HG03565 (cell line): ENCODE results near the gene DOCK8.

Experiments
- ATAC-seq: cut with Tn5 transposase; IDR thresholded peaks from one replicate; pipeline ENCODE4 v1.9.1; 2021; ENCODE audit warnings: mild to moderate bottlenecking, moderate library complexity; ENCODE audit not compliant: unreplicated experiment

The DOCK8 gene

DNA sequence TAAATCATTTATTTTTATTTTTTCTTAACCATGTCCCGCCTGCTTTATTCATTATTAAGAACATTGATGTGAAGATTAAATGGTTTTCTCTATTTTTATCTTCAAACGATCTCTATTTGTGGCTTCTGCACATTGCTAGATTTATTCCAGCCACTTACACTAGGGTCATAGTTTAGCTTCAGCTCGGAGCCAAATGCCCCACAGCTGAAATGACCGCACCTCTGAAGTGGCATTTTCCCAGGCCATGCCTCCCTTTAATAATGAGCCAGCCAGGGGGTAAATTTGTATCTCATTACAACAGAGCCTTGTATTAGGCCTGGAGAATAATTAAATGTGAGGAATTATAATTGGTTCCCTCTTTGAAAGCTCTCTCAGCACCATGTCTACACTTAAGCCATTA lies 89.4 kb downstream of the DOCK8 start:
- no peak for ATAC-seq

DNA sequence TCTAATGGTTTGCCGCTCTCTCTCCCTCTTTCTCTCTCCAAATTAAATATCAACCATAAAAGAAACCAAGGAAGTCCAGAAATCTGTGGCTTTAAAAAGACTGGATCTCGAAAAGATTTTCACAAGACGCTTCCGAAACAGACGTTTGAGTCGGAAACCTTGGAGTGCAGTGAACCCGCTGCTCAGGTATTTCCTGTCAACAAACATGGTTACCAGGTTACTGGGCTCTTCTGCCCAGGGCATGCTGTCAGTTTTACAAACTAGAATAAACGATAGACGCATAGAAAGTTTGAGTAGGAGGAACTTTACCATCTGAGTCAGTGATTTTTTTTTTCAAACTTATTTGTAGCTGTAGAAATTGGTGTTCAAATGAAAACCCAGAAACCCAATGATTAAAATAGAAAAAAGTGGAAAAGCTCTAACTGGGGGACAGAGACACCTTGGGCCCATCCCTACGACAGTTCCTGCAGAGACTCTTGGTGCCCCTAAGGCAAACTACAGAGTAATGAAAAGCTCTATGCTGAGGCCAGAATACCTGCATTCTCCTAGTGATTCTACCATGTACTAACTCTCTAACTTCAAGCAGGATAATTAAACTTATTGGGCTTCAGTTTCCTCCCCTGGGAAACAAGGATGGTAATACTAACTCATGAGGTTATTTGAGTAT lies 90.0 kb downstream of the DOCK8 start:
- ATAC-seq = no peak

DNA sequence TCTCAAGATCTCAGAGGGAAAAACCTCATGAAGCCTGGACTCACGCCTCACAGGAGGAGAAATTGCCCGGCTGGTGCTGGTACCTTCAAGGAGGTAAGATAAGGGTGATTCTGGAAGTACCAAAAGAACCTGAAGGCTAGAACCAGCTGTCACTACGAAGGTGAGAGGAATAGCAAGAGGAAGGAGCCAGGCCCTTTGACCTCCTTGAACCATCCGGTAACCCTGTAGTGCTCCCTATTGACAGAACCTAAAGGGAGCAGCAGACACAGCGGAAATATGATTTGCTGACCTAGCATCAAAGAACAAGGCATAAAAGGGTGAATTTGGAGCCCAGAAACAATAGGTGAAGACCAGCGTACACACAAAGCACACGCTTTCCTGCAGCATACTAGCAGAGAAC lies 92.2 kb downstream of the DOCK8 start:
- ATAC-seq = no peak

DNA sequence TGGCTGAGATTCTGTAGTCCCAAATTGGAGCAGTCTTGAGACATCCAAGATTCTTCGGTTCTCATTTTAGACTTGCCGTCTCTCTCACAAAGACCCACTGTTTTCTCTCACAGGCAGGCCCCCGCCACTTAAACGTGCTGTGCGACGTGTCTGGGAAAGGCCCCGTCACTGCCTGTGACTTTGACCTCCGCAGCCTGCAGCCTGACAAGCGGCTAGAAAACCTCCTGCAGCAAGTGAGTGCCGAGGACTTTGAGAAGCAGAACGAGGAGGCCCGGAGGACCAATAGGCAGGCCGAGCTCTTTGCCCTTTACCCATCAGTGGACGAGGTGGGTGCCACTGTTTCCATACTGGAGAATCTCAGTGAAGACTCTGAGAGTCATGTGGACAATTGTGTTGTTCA lies 97.2 kb downstream of the DOCK8 start:
- ATAC-seq = no peak

DNA sequence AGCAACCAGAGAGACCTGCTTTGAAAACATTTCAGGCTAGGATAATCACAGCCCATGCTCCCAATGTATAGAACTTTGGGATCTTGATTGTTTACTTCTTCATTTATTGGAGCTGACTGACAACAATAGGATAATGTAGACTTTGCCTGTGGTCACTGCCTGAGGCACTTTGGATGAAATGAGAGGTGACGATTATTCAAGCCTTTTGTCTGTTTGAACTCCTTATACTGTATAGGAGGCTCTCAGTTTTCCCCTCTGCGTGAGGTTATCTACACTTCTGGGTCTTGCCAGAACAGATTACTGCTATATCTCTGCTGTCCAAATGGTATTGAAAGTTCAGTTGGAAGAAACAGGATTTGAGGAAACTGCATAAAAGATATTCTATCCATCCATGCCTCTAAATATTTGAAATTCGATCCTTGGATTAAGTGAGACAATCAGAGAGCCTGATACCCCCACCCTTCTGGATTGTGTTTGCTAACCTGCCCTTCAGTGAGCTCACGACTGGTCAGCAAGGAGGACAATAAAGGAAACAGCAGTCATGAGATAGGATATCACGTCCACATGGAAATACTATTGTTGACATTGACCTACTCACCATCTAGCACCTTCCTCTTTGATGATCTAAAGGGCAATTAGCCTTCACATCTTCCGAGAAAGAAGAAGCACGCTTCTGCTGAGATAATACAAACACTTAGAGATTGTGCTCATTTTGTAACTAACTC lies 98.1 kb downstream of the DOCK8 start:
- no peak for ATAC-seq

DNA sequence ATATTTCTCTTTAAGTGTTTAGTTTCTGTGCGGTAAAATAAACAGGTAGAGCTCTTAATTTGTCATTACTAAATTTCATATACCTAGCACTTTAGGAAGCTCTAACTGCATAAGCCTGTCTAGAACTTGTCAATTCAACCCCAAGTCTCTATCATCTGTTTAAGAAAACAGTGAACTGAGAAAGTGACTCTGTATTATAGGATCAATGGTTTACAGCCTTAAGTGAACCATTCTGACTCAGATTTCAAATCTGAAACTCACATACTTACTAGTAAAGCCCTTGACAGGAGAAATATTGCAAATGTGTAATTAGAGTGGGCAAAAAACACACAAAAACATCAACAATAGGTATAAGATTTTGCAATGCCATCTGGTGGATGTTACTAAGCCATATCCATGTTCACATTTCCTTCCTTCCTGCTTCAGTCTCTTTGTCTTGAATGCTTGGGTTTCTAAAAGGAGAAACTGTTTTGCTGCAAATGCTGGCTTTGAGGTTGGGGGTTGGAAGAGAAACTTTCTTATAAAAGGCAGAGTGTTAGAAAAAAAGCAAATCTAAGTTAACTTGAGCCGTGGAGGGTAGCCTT lies 101.8 kb downstream of the DOCK8 start:
- no peak for ATAC-seq

DNA sequence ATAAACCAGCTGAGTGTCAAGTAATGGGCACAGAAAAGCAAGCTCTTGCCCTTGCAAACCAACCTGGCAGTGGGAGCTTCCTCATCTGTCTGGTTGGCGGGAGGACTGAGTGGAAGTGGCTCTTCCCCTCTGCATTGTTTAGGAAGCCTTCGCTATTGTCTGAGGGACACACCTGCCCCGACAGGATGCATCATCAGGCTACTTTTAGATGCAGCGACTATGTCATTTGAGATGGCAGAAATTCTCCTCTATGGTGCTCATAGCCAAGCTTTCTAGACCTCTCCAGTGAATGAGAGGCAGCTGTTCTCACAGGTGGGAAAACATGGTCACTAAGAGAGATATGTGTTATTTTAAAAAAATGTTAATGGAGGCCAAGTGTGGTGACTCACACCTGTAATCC lies 104.0 kb downstream of the DOCK8 start:
- no peak for ATAC-seq

DNA sequence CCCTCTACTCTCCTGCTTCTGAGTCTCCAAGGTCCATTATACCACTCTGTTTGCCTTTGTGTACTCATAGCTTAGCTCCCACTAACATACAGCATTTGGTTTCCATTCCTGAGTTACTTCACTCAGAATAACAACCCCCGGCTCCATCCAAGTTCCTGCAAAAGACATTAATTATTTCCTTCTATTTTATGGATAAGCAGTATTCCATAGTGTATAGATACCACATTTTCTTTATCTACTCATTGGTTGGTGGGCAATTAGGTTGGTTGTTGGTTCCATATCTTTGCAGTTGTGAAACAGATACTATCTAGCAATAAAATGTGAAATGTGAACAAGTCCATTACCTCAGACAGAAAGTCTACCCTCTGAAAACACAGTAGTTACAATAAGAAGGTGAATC lies 110.3 kb downstream of the DOCK8 start:
- no peak for ATAC-seq

DNA sequence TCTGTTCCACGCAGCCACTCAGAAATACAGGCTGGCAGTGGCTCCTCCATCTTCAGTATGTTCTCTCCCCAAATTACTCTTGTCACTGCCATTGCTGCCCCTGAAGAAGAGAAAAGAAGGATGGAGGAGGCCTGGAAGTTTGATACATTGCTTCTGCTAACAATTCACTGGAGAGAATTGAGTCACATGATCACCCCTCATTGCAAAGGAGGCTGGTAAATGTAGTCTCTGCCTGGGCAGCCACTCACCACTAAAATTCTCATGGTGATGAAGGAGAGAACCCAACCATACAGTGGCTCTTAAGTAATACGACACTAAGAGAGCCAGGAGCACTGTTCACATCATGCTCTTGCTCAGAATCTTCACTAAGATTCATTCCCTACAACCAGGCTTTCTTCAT lies 112.0 kb downstream of the DOCK8 start:
- ATAC-seq = no peak

DNA sequence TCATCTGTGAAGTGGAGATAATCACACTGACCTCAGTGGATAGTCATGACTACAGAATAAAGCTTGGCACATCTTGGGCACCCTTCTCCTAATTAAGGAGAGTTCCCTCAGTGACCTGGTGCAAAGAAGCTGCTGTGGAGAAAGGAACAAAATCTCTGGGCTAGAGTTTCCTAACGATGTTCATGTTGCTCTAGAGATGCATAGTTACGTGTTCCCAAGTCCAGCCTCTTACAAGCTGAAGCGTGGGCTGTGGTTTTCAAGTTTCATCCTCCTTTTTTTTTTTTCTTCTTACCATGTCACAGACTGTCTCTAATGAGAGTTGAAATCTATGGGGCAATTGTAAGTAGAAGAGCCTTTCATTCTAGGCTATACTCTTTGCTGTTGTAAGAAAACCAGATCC lies 113.8 kb downstream of the DOCK8 start:
- ATAC-seq = no peak

DNA sequence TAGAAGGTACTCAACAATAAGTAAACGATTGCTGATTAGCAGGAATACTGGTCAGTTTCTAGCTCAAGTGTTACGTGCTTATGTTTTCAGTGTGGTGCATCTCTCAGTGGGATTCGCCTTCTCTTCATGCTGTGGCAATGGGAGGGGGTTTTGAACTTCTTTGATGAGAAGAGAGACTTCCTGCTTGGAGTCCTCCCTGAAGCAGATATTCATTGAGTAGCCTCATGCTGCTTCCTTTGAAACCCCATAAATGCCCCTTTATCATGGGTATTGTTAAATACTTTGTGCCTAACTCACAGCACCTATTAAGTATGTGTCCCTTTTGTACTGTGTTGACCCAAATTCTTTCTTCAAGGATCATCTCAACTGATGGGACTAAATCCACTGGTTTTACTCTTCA lies 116.5 kb downstream of the DOCK8 start:
- no peak for ATAC-seq

DNA sequence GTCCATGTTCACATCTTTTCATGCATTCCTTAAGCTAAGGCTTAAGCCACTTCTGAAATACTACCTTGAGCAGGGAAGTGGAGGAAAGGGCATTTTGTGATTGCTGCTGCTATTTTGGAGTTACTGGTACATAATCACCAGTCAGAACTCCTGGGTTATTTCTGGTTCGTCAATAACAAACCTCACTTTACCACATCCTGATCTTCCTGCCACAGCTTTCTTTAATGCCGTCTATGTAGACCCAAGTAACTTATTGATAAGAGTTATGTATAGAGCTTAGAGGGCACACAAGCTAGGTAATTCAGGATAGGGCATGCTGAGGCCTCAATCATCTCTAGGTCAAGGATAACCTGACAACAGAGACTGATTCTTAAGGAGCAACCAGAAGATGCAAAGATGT lies 120.7 kb downstream of the DOCK8 start:
- no peak for ATAC-seq

DNA sequence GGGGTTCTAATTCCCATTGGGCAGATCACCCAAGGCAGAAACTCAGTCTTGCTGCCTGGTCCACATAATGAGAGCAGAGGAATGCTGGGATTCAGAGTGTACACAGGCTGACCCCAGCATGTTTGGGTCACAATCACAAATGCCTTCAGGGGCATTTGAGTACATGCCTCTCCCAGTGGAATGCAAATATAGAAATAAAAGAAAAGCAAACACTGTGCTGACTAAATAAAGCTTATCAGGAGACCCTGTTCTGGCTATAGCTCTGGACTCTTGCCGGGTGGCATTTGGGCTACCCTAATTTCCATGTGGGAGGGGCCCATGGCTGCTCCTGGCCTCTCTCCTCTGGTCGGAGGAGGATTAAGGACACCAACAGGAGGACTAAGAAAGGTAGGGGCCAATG lies 121.4 kb downstream of the DOCK8 start:
- no peak for ATAC-seq

DNA sequence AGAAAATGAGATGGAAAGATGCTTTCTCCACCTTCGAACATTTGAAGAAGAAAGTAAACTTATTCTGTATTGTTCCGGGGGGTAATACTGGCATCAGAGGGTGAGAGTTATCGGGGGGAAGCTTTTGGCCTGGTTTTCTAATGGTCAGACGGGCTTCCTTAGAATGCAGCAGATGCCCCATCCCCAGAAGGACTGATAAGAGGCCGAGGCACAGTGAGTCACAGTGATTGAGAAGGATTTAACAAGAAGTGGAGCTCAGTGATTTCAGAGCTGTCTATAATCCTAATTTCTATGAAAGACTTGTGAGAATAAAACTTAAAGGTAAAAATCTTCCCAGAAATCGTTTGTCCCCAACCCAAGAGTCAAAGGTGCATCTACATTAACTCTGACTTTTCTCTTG lies 123.9 kb downstream of the DOCK8 start:
- no peak for ATAC-seq

DNA sequence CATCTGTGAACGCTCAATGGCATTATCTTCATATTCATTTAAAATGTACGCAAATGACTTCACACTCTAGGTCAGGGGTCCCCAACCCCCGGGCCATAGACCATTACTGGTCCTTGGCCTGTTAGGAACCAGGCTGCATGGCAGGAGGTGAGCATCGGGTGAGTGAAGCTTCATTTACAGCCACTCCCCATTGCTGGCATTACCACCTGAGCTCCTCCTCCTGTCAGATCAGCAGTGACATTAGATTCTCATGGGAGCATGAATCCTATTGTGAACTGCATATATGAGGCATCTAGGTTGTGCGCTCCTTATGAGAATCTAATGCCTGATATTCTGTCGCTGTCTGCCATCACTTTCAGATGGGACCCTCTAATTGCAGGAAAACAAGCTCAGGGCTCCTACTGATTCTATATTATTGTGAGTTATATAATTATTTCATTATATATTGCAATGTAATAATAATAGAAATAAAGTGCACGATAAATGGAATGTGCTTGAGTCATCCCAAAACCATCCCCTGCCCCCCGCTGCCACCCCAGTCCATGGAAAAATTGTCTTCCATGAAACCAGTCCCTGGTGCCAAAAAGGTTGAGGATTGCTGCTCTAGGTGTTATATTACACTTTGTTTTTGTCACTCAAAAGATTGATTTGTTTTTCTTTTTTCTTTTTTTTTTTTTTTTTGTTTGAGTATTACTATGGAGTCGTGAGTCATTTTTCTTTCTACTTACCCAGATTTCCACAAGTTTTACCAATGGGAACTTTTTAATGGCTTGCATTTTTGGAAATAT lies 127.2 kb downstream of the DOCK8 start:
- no peak for ATAC-seq

DNA sequence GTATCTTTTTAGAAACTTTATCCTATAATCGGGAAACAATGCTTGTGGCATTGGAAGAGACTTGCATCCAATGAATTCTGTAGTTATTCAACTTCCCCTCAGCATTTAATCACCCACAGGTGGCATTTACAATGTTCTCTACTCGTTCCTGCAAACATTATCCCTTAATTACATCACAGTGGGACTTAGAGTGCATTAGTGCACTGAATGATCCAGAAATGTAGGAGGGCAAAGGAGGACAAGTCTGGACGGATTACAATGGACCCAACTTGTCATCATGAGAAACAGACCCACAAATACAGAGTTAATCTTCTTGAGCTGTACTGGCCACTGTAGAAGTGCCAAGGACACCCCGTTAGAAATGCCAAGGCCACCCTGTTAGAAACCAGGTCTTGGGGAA lies 129.1 kb downstream of the DOCK8 start:
- ATAC-seq = no peak

DNA sequence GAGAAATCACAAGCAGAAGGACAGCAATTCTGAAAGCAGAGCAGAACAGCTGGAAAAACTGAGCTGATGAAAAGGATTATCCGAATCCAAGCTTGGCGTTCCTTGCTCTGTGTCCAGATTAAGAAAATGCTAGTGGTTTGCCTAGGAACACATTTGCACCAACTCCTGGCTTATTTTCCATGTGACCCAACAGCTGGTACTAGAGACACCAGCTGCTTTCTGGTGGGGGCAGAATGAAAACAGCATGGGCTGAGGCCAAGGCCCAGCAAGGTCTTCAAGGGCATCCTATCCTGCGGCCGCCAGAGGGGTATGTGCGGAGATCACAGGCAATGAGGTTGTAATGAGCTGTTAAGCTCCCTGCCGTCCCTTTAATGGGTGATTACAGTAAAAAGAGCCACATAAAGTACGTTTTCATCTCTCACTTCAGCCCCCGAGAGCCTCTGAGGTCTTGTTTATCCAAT lies 131.5 kb downstream of the DOCK8 start:
- ATAC-seq = no peak

DNA sequence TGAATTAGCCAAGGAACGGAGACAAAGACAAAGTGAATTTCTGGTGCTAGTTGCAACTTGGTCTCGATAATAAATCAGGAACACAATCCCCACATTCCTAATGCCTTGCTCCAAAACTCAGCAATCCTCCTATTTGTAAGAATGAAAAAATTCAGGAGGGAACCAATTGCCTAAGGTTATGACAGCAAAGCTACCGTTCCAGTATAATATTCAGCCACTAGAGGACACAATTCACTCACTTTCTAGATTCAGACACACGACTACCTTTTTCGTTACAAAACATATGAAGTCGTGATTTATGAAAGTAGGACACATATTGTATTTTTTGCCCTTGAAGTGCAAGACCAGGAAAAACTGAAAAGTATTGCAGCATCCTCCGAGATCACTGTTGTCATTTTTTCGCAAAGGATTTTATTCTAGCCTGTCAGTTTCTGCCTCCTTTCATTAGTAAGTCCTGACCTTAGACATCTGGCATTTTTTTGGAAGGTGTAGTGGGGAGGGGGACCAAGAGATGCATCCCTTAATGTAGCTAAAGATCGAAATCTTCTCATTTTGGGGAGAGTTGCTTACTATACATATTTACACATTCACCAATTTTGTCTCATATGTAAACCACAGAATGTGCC lies 133.1 kb downstream of the DOCK8 start:
- ATAC-seq = no peak

DNA sequence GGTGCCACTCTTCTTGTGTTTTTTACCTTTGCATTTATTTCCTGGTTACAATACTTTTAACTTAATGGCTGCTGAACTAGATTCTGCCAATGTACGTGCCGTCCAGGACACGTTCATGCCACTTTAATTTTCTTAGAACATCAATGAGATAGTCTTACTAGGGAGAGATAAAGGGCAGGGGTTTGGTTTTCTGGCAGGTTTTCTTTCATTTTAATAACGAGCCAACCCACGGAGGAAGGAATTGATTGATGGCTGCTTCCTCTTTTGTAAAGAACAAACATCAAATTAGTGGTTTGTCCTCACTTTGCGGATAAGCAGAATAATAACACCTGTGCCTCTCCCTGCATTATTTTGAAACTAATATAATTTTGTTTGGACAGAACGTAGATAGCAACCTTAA lies 135.7 kb downstream of the DOCK8 start:
- no peak for ATAC-seq

DNA sequence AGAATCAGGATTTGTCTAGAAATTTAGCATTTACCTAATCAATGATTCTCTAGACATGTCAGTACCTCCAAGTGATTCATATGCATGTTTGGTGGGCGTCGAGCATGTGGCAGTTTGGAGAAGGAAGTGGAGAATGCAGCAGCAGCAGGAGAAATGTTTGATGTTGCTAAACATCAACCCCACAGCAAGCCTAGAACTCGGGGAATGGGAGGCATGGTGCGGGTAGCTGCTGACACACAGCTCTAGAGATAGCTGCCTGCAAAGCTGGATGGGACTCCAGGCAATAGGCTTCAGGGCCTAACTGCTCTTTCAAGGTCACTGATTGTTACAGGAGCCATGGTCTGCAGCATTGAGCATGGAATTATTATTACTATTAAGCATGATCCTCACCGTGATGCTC lies 137.3 kb downstream of the DOCK8 start:
- no peak for ATAC-seq

DNA sequence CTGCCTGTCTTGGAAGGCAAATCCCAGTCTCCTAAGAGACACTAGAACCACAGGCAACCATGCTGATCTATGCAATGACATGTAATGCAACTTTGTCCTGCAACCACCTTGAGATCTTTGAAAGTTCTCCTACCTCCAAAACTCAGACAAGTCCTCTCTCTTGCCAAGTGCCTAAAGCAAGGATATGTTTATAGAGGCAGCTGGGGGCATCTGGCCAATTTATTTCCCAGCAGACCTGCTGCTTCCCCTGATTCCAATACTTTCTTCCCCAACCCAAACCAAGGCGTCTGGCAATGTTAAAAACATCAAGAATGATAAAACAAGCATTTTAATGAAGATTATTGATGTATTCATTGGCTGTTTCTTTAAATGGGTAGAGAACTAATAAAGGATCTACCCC lies 138.4 kb downstream of the DOCK8 start:
- no peak for ATAC-seq
